ENCODE measurements around the gene AJM1. TPM values are rescaled to one million over a fixed set of nuclear protein-coding genes. Genes with fewer than 3 reads are reported as not detected.

The AJM1 gene
- total and polyA plus RNA-seq, 2 of the 8 experiments (the other 6 are each of a cell fraction or from before 2014, with no cell fraction given), result 0.12 to 0.97 TPM

DNA sequence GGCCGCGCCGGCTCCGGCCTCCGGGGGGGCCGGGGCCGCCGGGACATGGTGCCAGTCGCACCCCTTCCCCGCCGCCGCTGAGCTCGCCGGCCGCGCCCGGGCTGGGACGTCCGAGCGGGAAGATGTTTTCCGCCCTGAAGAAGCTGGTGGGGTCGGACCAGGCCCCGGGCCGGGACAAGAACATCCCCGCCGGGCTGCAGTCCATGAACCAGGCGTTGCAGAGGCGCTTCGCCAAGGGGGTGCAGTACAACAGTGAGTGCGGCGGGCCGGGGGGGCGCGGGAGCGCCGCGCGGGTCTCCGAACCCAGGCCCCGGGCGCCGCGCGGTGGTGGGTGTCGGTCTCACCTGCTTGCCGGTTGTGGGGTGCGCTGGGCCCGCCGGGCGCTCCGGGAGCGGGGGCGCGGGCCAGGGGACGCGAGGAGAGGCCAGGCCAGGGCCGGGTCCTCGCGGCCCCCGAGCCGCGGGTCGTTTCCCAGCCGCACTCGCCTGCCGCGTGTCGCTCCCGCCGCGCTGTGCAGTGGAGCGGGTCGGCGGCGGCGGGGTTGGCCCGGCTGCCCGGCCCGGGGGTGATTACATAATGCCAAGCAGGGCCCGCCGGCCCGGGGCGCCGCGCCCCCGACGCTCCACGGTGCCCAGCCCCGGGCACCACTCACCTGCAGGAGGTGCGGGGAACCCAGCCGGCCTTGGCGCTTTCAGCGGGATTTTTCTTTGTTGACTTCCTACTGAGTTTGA, 34.0 kb upstream of the AJM1 start (continued):
- no peak for TF ChIP-seq SAP30 (IDR thresholded peaks at IDR 0.05; ENCODE audit: insufficient read depth, insufficient replicate concordance, low read length)
- no peak for TF ChIP-seq CEBPB (IDR thresholded peaks at IDR 0.05; ENCODE audit: low read depth, low read length)
- no peak for TF ChIP-seq CREB1 (IDR thresholded peaks at IDR 0.05)
- no peak for TF ChIP-seq KDM5A (IDR thresholded peaks at IDR 0.05; ENCODE audit: low read length)
- TF ChIP-seq MAFK (IDR thresholded peaks at IDR 0.05; ENCODE audit: low read depth, low read length), result no peak
- TF ChIP-seq BRCA1 (IDR thresholded peaks at IDR 0.05; ENCODE audit: low read depth, low read length), result no peak
- TF ChIP-seq JUND (IDR thresholded peaks at IDR 0.05; ENCODE audit: low read length), result no peak
- TF ChIP-seq, protein P1, sequence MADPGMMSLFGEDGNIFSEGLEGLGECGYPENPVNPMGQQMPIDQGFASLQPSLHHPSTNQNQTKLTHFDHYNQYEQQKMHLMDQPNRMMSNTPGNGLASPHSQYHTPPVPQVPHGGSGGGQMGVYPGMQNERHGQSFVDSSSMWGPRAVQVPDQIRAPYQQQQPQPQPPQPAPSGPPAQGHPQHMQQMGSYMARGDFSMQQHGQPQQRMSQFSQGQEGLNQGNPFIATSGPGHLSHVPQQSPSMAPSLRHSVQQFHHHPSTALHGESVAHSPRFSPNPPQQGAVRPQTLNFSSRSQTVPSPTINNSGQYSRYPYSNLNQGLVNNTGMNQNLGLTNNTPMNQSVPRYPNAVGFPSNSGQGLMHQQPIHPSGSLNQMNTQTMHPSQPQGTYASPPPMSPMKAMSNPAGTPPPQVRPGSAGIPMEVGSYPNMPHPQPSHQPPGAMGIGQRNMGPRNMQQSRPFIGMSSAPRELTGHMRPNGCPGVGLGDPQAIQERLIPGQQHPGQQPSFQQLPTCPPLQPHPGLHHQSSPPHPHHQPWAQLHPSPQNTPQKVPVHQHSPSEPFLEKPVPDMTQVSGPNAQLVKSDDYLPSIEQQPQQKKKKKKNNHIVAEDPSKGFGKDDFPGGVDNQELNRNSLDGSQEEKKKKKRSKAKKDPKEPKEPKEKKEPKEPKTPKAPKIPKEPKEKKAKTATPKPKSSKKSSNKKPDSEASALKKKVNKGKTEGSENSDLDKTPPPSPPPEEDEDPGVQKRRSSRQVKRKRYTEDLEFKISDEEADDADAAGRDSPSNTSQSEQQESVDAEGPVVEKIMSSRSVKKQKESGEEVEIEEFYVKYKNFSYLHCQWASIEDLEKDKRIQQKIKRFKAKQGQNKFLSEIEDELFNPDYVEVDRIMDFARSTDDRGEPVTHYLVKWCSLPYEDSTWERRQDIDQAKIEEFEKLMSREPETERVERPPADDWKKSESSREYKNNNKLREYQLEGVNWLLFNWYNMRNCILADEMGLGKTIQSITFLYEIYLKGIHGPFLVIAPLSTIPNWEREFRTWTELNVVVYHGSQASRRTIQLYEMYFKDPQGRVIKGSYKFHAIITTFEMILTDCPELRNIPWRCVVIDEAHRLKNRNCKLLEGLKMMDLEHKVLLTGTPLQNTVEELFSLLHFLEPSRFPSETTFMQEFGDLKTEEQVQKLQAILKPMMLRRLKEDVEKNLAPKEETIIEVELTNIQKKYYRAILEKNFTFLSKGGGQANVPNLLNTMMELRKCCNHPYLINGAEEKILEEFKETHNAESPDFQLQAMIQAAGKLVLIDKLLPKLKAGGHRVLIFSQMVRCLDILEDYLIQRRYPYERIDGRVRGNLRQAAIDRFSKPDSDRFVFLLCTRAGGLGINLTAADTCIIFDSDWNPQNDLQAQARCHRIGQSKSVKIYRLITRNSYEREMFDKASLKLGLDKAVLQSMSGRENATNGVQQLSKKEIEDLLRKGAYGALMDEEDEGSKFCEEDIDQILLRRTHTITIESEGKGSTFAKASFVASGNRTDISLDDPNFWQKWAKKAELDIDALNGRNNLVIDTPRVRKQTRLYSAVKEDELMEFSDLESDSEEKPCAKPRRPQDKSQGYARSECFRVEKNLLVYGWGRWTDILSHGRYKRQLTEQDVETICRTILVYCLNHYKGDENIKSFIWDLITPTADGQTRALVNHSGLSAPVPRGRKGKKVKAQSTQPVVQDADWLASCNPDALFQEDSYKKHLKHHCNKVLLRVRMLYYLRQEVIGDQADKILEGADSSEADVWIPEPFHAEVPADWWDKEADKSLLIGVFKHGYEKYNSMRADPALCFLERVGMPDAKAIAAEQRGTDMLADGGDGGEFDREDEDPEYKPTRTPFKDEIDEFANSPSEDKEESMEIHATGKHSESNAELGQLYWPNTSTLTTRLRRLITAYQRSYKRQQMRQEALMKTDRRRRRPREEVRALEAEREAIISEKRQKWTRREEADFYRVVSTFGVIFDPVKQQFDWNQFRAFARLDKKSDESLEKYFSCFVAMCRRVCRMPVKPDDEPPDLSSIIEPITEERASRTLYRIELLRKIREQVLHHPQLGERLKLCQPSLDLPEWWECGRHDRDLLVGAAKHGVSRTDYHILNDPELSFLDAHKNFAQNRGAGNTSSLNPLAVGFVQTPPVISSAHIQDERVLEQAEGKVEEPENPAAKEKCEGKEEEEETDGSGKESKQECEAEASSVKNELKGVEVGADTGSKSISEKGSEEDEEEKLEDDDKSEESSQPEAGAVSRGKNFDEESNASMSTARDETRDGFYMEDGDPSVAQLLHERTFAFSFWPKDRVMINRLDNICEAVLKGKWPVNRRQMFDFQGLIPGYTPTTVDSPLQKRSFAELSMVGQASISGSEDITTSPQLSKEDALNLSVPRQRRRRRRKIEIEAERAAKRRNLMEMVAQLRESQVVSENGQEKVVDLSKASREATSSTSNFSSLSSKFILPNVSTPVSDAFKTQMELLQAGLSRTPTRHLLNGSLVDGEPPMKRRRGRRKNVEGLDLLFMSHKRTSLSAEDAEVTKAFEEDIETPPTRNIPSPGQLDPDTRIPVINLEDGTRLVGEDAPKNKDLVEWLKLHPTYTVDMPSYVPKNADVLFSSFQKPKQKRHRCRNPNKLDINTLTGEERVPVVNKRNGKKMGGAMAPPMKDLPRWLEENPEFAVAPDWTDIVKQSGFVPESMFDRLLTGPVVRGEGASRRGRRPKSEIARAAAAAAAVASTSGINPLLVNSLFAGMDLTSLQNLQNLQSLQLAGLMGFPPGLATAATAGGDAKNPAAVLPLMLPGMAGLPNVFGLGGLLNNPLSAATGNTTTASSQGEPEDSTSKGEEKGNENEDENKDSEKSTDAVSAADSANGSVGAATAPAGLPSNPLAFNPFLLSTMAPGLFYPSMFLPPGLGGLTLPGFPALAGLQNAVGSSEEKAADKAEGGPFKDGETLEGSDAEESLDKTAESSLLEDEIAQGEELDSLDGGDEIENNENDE (IDR thresholded peaks at IDR 0.05; ENCODE audit: insufficient replicate concordance, low read length), result no peak
- no peak for TF ChIP-seq KDM1A (IDR thresholded peaks at IDR 0.05; ENCODE audit: borderline replicate concordance, low read length)
- TF ChIP-seq HDAC6 (IDR thresholded peaks at IDR 0.05; ENCODE audit: low read depth, low read length), result no peak
- TF ChIP-seq TBP (IDR thresholded peaks at IDR 0.05; ENCODE audit: low read depth, low read length), result no peak; the same call in 1 of the 2 replicates
- no peak for TF ChIP-seq RFX5 (IDR thresholded peaks at IDR 0.05; ENCODE audit: borderline replicate concordance, low read depth, low read length)

Data from H1 (cell line).